HG03097 (cell line): ENCODE data around the gene DCT.

ENCODE experiments used
- ATAC-seq: cut with Tn5 transposase; IDR thresholded peaks from one replicate; pipeline ENCODE4 v1.9.1; 2021; ENCODE audit not compliant: unreplicated experiment, low FRiP score

DCT gene

GRCh38 chr13:94408314-94409036 lies 71.0 kb downstream of the DCT start:
- ATAC-seq, result no peak

- ATAC-seq, result no peak
Observed at GRCh38 chr13:94400874-94401273, 78.6 kb downstream of the DCT start.

- no peak for ATAC-seq
Observed at GRCh38 chr13:94399812-94400211, 79.7 kb downstream of the DCT start.

- ATAC-seq, result no peak
Observed at GRCh38 chr13:94395860-94396259, 83.6 kb downstream of the DCT start.

GRCh38 chr13:94394723-94395122 lies 84.8 kb downstream of the DCT start:
- ATAC-seq, result no peak

GRCh38 chr13:94390881-94391280 lies 88.6 kb downstream of the DCT start:
- no peak for ATAC-seq

GRCh38 chr13:94389604-94390351 lies 89.7 kb downstream of the DCT start:
- no peak for ATAC-seq

- no peak for ATAC-seq
Observed at GRCh38 chr13:94387047-94387446, 92.4 kb downstream of the DCT start.
